SH-SY5Y (cell line): ENCODE measurements around the gene UBE2H.

ENCODE experiments used
- GATA2 ChIP-seq: IDR thresholded peaks from 2 replicates; pipeline ENCODE4 v1.6.1; 2011; ENCODE audit warnings: mild to moderate bottlenecking, low read depth, low read length
- GATA3 ChIP-seq: IDR thresholded peaks from 2 replicates; pipeline ENCODE4 v1.6.1; 2011; ENCODE audit warnings: low read depth, mild to moderate bottlenecking, low read length, moderate library complexity

- TF ChIP-seq GATA2, result peak; percentile 62
- TF ChIP-seq GATA3, result no peak
Observed at GRCh38 chr7:129958643-129959470, 6.1 kb upstream of the UBE2H start.
